ENCODE measurements around the gene SLC29A1.

The SLC29A1 gene

DNA sequence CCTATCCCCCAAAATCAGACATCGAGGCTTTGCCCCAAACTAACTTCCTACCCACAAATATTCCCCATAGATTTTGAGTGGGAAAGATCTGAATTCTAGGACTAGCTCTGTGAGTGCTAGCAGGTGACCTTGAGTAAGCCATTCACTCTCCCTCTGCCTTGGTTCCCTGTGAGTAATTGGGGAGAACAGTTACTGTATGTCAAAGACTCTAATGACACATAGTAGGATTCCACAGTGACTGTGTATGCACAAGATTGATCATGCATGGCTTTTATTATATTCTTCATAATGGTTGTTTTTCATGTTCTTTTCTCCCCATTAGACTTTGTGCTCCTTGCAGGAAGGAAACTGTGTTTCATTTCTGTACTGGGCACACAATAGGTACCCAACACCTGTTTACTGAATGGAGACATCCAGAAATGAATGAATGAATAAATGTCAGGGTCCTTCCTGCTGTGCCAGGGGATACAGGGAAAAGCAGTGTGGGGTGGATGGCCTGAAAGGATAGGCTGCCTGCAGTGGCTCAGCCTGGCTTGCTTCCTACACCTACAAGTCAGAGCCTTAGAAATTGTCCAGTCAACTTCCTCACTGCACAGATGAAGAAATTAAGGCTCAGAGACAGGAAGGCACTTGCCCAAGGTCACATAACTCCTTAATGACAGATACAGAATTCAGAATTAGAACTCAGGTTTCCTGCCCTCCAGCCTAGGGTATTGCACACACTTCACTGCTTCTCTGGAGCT, 46.0 kb downstream of the SLC29A1 start:
- no peak for DNase-seq
- Histone ChIP-seq H3K27ac (ENCODE audit: insufficient read depth, low read length, poor library complexity, severe bottlenecking) (no peak overlapping the region), H3K4me3 (ENCODE audit: insufficient read depth, low read depth, low read length, poor library complexity, severe bottlenecking) (no peak overlapping the region), H3K36me3 (ENCODE audit: control insufficient read depth, insufficient read depth, low read length) (no peaks in the 10 kb centered on the region), H3K9me3 (ENCODE audit: control insufficient read depth, low read length) (no peaks in the 10 kb centered on the region), H3K27me3 (replicated peaks; ENCODE audit: control insufficient read depth, insufficient read depth, low read length, poor library complexity, severe bottlenecking) (peaks cover 27% of the 10 kb centered on the region), H3K4me1 (ENCODE audit: control insufficient read depth, insufficient read depth, low read length, poor library complexity, severe bottlenecking) (peaks cover 9% of the 10 kb centered on the region)

DNA sequence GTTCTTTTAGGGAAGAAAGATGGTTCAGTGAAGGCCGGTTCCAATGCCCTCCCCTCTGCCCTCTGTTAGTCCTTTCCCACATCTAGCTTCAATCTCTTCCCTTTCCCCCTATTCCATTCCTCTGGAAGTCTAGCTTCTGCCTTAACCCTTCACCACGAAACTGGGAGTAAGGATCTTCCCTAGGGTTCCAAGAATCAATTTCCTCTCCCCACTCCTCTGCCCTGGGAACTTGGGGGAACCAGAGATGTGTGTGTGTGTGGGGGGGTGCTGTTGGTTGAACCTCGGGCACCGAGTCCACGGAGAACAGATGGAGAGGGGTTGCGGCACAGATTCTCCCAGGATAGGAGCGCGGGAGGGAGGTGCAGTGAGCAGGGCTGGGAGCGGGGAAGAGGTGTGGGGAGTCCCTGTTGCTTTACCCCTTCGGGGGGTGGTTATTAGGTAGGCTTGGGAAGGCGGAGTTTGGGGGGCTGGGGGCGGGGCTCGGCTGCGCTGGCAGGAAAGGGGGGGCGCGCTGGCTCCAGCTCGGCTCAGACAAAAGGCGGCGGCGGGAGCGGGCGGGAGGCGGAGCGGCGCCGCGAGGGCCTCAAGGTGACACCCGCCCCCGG, 46.6 kb downstream of the SLC29A1 start, which contains the start of gene TMEM151B:
Gene TMEM151B (plus strand): TSS at position 530 of the 605 bp plus-strand sequence. CDS start 293 bp downstream, outside the sequence.
- H3K4me3 ChIP-seq (ENCODE audit: insufficient read depth, low read depth, low read length, poor library complexity, severe bottlenecking): no peak within 1 kb of the TSS
- no peak within 1 kb of the TSS for H3K27ac ChIP-seq (ENCODE audit: insufficient read depth, low read length, poor library complexity, severe bottlenecking)
- H3K9me3 ChIP-seq (ENCODE audit: control insufficient read depth, low read length): no peaks in the 10 kb centered on the region
- peaks cover 5% of the 10 kb centered on the region for H3K4me1 ChIP-seq (ENCODE audit: control insufficient read depth, insufficient read depth, low read length, poor library complexity, severe bottlenecking)
- H3K36me3 ChIP-seq (ENCODE audit: control insufficient read depth, insufficient read depth, low read length): no peaks in the 10 kb centered on the region
- peaks cover 30% of the 10 kb centered on the region for H3K27me3 ChIP-seq (replicated peaks; ENCODE audit: control insufficient read depth, insufficient read depth, low read length, poor library complexity, severe bottlenecking)
- DNase-seq: no peak

DNA sequence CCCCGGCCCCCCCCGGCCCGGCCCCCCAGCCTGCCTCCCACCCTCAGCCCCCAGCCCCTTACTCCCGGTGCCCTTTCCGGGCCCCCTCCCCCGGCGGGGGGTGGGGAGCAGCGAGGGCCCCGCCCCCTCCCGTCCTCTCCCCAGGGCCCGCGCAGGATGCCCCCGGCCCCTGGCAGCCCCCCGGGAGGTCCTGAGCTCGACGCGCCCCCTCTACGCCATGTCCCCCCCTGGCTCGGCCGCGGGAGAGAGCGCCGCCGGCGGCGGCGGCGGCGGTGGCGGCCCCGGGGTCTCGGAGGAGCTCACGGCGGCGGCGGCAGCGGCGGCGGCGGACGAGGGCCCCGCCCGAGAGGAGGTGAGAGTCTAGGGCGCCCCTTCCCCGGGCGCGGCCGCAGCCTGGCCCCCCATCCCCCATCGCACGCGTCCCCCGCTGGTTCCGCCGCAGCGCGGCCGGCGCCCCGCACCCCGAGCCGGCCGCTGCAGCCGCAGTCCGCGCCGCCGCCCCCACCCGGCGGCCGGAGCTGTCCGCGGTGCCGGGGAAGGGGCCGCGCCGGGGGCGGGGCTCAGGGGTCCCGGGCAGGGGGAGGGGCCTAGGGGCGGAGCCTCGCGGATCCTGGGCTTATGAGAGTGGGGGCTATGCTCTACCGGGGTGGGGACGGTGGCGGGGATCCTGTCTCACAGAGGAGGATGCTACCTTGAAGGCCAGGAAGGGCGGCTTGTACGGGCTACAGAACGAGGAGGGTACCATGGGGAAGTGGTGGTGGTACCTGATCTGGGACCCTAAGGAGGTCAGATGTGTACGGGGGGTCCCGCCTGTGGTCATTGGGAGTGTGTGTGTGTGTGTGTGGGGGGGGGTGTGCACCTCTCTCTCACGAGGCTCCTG, 47.4 kb downstream of the SLC29A1 start:
- Histone ChIP-seq H3K4me1 (ENCODE audit: control insufficient read depth, insufficient read depth, low read length, poor library complexity, severe bottlenecking) (peaks cover 5% of the 10 kb centered on the region), H3K4me3 (ENCODE audit: insufficient read depth, low read depth, low read length, poor library complexity, severe bottlenecking) (no peak overlapping the region), H3K27me3 (replicated peaks; ENCODE audit: control insufficient read depth, insufficient read depth, low read length, poor library complexity, severe bottlenecking) (peaks cover 35% of the 10 kb centered on the region), H3K36me3 (ENCODE audit: control insufficient read depth, insufficient read depth, low read length) (no peaks in the 10 kb centered on the region), H3K9me3 (ENCODE audit: control insufficient read depth, low read length) (no peaks in the 10 kb centered on the region), H3K27ac (ENCODE audit: insufficient read depth, low read length, poor library complexity, severe bottlenecking) (no peak overlapping the region)
- DNase-seq: no peak

DNA sequence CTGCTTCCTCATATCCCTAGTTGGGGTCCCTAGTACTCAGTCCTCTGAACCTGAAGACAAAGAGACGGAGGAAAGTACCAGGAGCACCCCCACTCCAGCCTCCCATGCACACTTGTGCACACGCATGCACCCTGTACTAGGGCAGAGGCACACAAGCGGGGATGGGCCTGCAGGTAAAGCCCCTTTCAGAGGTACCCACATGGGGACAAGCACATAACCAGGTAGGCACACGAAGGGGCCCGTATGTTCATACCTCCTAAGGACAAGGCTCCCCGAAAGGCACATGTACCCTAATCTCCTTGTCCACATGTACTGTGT, 48.0 kb downstream of the SLC29A1 start:
- peaks cover 39% of the 10 kb centered on the region for H3K27me3 ChIP-seq (replicated peaks; ENCODE audit: control insufficient read depth, insufficient read depth, low read length, poor library complexity, severe bottlenecking)
- H3K4me3 ChIP-seq (ENCODE audit: insufficient read depth, low read depth, low read length, poor library complexity, severe bottlenecking): no peak overlapping the region
- no peaks in the 10 kb centered on the region for H3K36me3 ChIP-seq (ENCODE audit: control insufficient read depth, insufficient read depth, low read length)

GRCh38 chr6:44271914-44272313, 48.5 kb downstream of the SLC29A1 start:
- Histone ChIP-seq H3K27ac (ENCODE audit: insufficient read depth, low read length, poor library complexity, severe bottlenecking) (no peak overlapping the region), H3K36me3 (ENCODE audit: control insufficient read depth, insufficient read depth, low read length) (no peaks in the 10 kb centered on the region), H3K4me3 (ENCODE audit: insufficient read depth, low read depth, low read length, poor library complexity, severe bottlenecking) (no peak overlapping the region), H3K4me1 (ENCODE audit: control insufficient read depth, insufficient read depth, low read length, poor library complexity, severe bottlenecking) (peaks cover 10% of the 10 kb centered on the region), H3K27me3 (replicated peaks; ENCODE audit: control insufficient read depth, insufficient read depth, low read length, poor library complexity, severe bottlenecking) (peaks cover 45% of the 10 kb centered on the region), H3K9me3 (ENCODE audit: control insufficient read depth, low read length) (no peaks in the 10 kb centered on the region)
- no peak for DNase-seq

More for the DNA sequence above, 48.0 kb downstream of the SLC29A1 start:
- Histone ChIP-seq H3K9me3 (ENCODE audit: control insufficient read depth, low read length) (no peaks in the 10 kb centered on the region), H3K27ac (ENCODE audit: insufficient read depth, low read length, poor library complexity, severe bottlenecking) (no peak overlapping the region), H3K4me1 (ENCODE audit: control insufficient read depth, insufficient read depth, low read length, poor library complexity, severe bottlenecking) (peaks cover 9% of the 10 kb centered on the region)
- DNase-seq: no peak

- peaks cover 10% of the 10 kb centered on the region for H3K4me1 ChIP-seq (ENCODE audit: control insufficient read depth, insufficient read depth, low read length, poor library complexity, severe bottlenecking)
- H3K9me3 ChIP-seq (ENCODE audit: control insufficient read depth, low read length): no peaks in the 10 kb centered on the region
- H3K27ac ChIP-seq (ENCODE audit: insufficient read depth, low read length, poor library complexity, severe bottlenecking): no peak overlapping the region
- no peak for DNase-seq
- H3K27me3 ChIP-seq (replicated peaks; ENCODE audit: control insufficient read depth, insufficient read depth, low read length, poor library complexity, severe bottlenecking): peaks cover 47% of the 10 kb centered on the region
- H3K36me3 ChIP-seq (ENCODE audit: control insufficient read depth, insufficient read depth, low read length): no peaks in the 10 kb centered on the region
- H3K4me3 ChIP-seq (ENCODE audit: insufficient read depth, low read depth, low read length, poor library complexity, severe bottlenecking): no peak overlapping the region
These were observed 49.1 kb downstream of the SLC29A1 start for GRCh38 chr6:44272529-44272928.

GRCh38 chr6:44272999-44273566, 49.7 kb downstream of the SLC29A1 start:
- no peak for DNase-seq
- peaks cover 47% of the 10 kb centered on the region for H3K27me3 ChIP-seq (replicated peaks; ENCODE audit: control insufficient read depth, insufficient read depth, low read length, poor library complexity, severe bottlenecking)
- no peaks in the 10 kb centered on the region for H3K9me3 ChIP-seq (ENCODE audit: control insufficient read depth, low read length)
- H3K27ac ChIP-seq (ENCODE audit: insufficient read depth, low read length, poor library complexity, severe bottlenecking): no peak overlapping the region
- no peaks in the 10 kb centered on the region for H3K36me3 ChIP-seq (ENCODE audit: control insufficient read depth, insufficient read depth, low read length)
- no peak overlapping the region for H3K4me3 ChIP-seq (ENCODE audit: insufficient read depth, low read depth, low read length, poor library complexity, severe bottlenecking)
- peaks cover 10% of the 10 kb centered on the region for H3K4me1 ChIP-seq (ENCODE audit: control insufficient read depth, insufficient read depth, low read length, poor library complexity, severe bottlenecking)

GRCh38 chr6:44273617-44274016, 50.2 kb downstream of the SLC29A1 start:
- Histone ChIP-seq H3K9me3 (ENCODE audit: control insufficient read depth, low read length) (no peaks in the 10 kb centered on the region), H3K4me1 (ENCODE audit: control insufficient read depth, insufficient read depth, low read length, poor library complexity, severe bottlenecking) (peaks cover 10% of the 10 kb centered on the region), H3K27me3 (replicated peaks; ENCODE audit: control insufficient read depth, insufficient read depth, low read length, poor library complexity, severe bottlenecking) (peaks cover 44% of the 10 kb centered on the region)

GRCh38 chr6:44275271-44275748, 51.9 kb downstream of the SLC29A1 start:
- H3K4me3 ChIP-seq (ENCODE audit: insufficient read depth, low read depth, low read length, poor library complexity, severe bottlenecking): peak overlapping the region; percentile 23

More at GRCh38 chr6:44273617-44274016, 50.2 kb downstream of the SLC29A1 start:
- H3K36me3 ChIP-seq (ENCODE audit: control insufficient read depth, insufficient read depth, low read length): no peaks in the 10 kb centered on the region
- no peak overlapping the region for H3K4me3 ChIP-seq (ENCODE audit: insufficient read depth, low read depth, low read length, poor library complexity, severe bottlenecking)
- no peak overlapping the region for H3K27ac ChIP-seq (ENCODE audit: insufficient read depth, low read length, poor library complexity, severe bottlenecking)
- no peak for DNase-seq

More at GRCh38 chr6:44275271-44275748, 51.9 kb downstream of the SLC29A1 start:
- Histone ChIP-seq H3K27me3 (replicated peaks; ENCODE audit: control insufficient read depth, insufficient read depth, low read length, poor library complexity, severe bottlenecking) (peaks cover 40% of the 10 kb centered on the region), H3K9me3 (ENCODE audit: control insufficient read depth, low read length) (no peaks in the 10 kb centered on the region), H3K4me1 (ENCODE audit: control insufficient read depth, insufficient read depth, low read length, poor library complexity, severe bottlenecking) (peaks cover 10% of the 10 kb centered on the region), H3K27ac (ENCODE audit: insufficient read depth, low read length, poor library complexity, severe bottlenecking) (no peak overlapping the region), H3K36me3 (ENCODE audit: control insufficient read depth, insufficient read depth, low read length) (no peaks in the 10 kb centered on the region)
- no peak for DNase-seq

Measured in effector memory CD4-positive, alpha-beta T cell (primary cell).